K562 (cell line): ENCODE data around the gene VASH2.

ENCODE experiments used
- BMI1 ChIP-seq: fragments of 150-350 bp; IDR thresholded peaks from 2 replicates; pipeline ENCODE4 v1.6.1; 2014; ENCODE audit warnings: low read length
- CTCF ChIP-seq, 3 experiments: IDR thresholded peaks in 2 of 3; conservative IDR thresholded peaks in 1 of 3; 2 replicates each; pipeline ENCODE4 v1.5.1; 2011 to 2012; ENCODE audit warnings: low read length in 3 of 3, mild to moderate bottlenecking in 3 of 3, control low read depth in 2 of 3, improper control_type of control experiment in 1 of 3, inconsistent platforms in 1 of 3, low read depth in 1 of 3, mixed read lengths in 1 of 3, moderate library complexity in 1 of 3; ENCODE audit not compliant: insufficient read depth in 2 of 3
- DMBX1 ChIP-seq: fragments of 250-450 bp; sonication (Bioruptor Pico); IDR thresholded peaks from 2 replicates; pipeline ENCODE4 v1.8.0; 2022; ENCODE audit warnings: inconsistent platforms, mild to moderate bottlenecking, moderate library complexity, borderline replicate concordance
- JUNB ChIP-seq: fragments of 450-650 bp; formaldehyde crosslinking; conservative IDR thresholded peaks from 2 replicates; pipeline ENCODE4 v1.4.0; 2020; ENCODE audit warnings: mild to moderate bottlenecking
- KAT2B ChIP-seq: IDR thresholded peaks from one replicate; pipeline ENCODE4 v1.6.1; 2012; ENCODE audit warnings: low read depth, mild to moderate bottlenecking, control low read depth, inconsistent platforms, low read length, moderate library complexity
- POLR2A ChIP-seq: fragments of 450-650 bp; conservative IDR thresholded peaks from 2 replicates; pipeline ENCODE4 v1.6.1; 2016
- TAF1 ChIP-seq: IDR thresholded peaks from 2 replicates; pipeline ENCODE4 v1.6.1; 2011; ENCODE audit warnings: mild to moderate bottlenecking, low read length, moderate library complexity; ENCODE audit not compliant: insufficient read depth, control insufficient read depth, severe bottlenecking; ENCODE audit errors: extremely low read depth
- XRCC3 ChIP-seq: fragments of 450-650 bp; IDR thresholded peaks from 2 replicates; pipeline ENCODE4 v1.6.1; 2017; ENCODE audit warnings: mild to moderate bottlenecking, moderate library complexity
- ZNF274 ChIP-seq: IDR thresholded peaks from 2 replicates; pipeline ENCODE4 v1.6.1; 2011; ENCODE audit warnings: low read depth, mild to moderate bottlenecking, low read length, moderate library complexity, borderline replicate concordance
- ZNF586 ChIP-seq: fragments of 450-650 bp; formaldehyde crosslinking; conservative IDR thresholded peaks from 2 replicates; pipeline ENCODE4 v1.4.0; 2020; ENCODE audit warnings: mild to moderate bottlenecking, moderate library complexity
- TF ChIP-seq, protein P1 (sequence below): sonication (generic); formaldehyde crosslinking; IDR thresholded peaks from 2 replicates; pipeline ENCODE4 v1.8.1; 2023; ENCODE audit warnings: missing genetic modification reagents, mild to moderate bottlenecking, borderline replicate concordance

GRCh38 chr1:212916481-212917133 is 33.7 kb upstream of the VASH2 start:
- no peak for TF ChIP-seq TAF1
- TF ChIP-seq XRCC3, result no peak
- TF ChIP-seq CTCF (IDR thresholded peaks at IDR 0.05 in 2 of 3, conservative IDR thresholded peaks at IDR 0.05 in 1 of 3; ENCODE audit: insufficient read depth in 2 of 3, low read depth in 1 of 3, low read length in 3 of 3), result peak in 2 of 3 experiments; percentile 12 to 18; a peak in 1 of 6 replicates
- no peak for TF ChIP-seq JUNB (CRISPR knock-in tag)
- TF ChIP-seq KAT2B, result no peak
- no peak for TF ChIP-seq ZNF274
- no peak for TF ChIP-seq BMI1
- no peak for TF ChIP-seq DMBX1 (CRISPR knock-in tag)
- no peak for TF ChIP-seq ZNF586
- no peak for TF ChIP-seq POLR2A
- TF ChIP-seq, protein P1, sequence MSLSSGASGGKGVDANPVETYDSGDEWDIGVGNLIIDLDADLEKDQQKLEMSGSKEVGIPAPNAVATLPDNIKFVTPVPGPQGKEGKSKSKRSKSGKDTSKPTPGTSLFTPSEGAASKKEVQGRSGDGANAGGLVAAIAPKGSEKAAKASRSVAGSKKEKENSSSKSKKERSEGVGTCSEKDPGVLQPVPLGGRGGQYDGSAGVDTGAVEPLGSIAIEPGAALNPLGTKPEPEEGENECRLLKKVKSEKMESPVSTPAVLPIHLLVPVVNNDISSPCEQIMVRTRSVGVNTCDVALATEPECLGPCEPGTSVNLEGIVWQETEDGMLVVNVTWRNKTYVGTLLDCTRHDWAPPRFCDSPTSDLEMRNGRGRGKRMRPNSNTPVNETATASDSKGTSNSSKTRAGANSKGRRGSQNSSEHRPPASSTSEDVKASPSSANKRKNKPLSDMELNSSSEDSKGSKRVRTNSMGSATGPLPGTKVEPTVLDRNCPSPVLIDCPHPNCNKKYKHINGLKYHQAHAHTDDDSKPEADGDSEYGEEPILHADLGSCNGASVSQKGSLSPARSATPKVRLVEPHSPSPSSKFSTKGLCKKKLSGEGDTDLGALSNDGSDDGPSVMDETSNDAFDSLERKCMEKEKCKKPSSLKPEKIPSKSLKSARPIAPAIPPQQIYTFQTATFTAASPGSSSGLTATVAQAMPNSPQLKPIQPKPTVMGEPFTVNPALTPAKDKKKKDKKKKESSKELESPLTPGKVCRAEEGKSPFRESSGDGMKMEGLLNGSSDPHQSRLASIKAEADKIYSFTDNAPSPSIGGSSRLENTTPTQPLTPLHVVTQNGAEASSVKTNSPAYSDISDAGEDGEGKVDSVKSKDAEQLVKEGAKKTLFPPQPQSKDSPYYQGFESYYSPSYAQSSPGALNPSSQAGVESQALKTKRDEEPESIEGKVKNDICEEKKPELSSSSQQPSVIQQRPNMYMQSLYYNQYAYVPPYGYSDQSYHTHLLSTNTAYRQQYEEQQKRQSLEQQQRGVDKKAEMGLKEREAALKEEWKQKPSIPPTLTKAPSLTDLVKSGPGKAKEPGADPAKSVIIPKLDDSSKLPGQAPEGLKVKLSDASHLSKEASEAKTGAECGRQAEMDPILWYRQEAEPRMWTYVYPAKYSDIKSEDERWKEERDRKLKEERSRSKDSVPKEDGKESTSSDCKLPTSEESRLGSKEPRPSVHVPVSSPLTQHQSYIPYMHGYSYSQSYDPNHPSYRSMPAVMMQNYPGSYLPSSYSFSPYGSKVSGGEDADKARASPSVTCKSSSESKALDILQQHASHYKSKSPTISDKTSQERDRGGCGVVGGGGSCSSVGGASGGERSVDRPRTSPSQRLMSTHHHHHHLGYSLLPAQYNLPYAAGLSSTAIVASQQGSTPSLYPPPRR (CRISPR knock-in tag), result no peak
